ENCODE data around the gene NETO1. TPM values are rescaled to one million over a fixed set of nuclear protein-coding genes. Genes with fewer than 3 reads are reported as not detected.

Gene NETO1
- total RNA-seq, 1 donor from 2014 or later: not detected

GRCh38 chr18:72752220-72752619, 115.6 kb downstream of the NETO1 start:
- Histone ChIP-seq H3K9ac (ENCODE audit: low read depth in 1 of 3, low read length in 3 of 3) (no peak overlapping the region), H3K27me3 (ENCODE audit: control insufficient read depth in 3 of 3, insufficient read depth in 3 of 3, low read length in 3 of 3) (no peaks in the 10 kb centered on the region), H3K4me3 (ENCODE audit: low read length in 3 of 3) (no peak overlapping the region), H3K27ac (ENCODE audit: low read depth, low read length) (no peak overlapping the region), H3K4me1 (ENCODE audit: control insufficient read depth in 3 of 3, insufficient read depth in 3 of 3, low read length in 3 of 3) (no peaks in the 10 kb centered on the region), H3K9me3 (ENCODE audit: control insufficient read depth in 3 of 3, low read length in 3 of 3) (no peaks in the 10 kb centered on the region), H3K36me3 (ENCODE audit: control insufficient read depth in 3 of 3, insufficient read depth in 3 of 3, low read length in 3 of 3) (no peaks in the 10 kb centered on the region)

DNA sequence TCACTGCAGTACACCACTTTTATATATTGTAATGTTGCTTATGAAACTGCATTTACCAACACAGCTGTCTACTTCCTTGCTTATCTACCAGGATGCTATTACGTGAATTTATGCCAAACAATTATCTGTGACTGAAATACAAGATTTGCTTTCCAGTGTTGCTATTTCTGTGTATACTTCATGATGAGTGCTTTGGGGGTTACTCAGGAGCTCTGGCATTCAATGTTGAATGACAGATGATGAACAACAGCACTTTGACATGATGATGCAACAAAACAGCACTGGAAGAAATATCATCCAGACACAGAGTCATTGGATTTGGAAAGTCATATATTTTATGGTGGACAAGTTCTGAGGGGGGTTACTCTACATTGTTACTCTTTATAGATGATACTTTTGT, 125.8 kb downstream of the NETO1 start:
- Histone ChIP-seq H3K4me1 (ENCODE audit: control insufficient read depth in 3 of 3, insufficient read depth in 3 of 3, low read length in 3 of 3) (no peaks in the 10 kb centered on the region), H3K9me3 (ENCODE audit: control insufficient read depth in 3 of 3, low read length in 3 of 3) (no peaks in the 10 kb centered on the region), H3K4me3 (ENCODE audit: low read length in 3 of 3) (no peak overlapping the region), H3K36me3 (ENCODE audit: control insufficient read depth in 3 of 3, insufficient read depth in 3 of 3, low read length in 3 of 3) (no peaks in the 10 kb centered on the region), H3K27ac (ENCODE audit: low read depth, low read length) (no peak overlapping the region), H3K27me3 (ENCODE audit: control insufficient read depth in 3 of 3, insufficient read depth in 3 of 3, low read length in 3 of 3) (no peaks in the 10 kb centered on the region), H3K9ac (ENCODE audit: low read depth in 1 of 3, low read length in 3 of 3) (no peak overlapping the region)

- no peaks in the 10 kb centered on the region for H3K27me3 ChIP-seq (ENCODE audit: control insufficient read depth in 3 of 3, insufficient read depth in 3 of 3, low read length in 3 of 3)
- H3K27ac ChIP-seq (ENCODE audit: low read depth, low read length): no peak overlapping the region
- H3K4me1 ChIP-seq (ENCODE audit: control insufficient read depth in 3 of 3, insufficient read depth in 3 of 3, low read length in 3 of 3): no peaks in the 10 kb centered on the region
- no peaks in the 10 kb centered on the region for H3K9me3 ChIP-seq (ENCODE audit: control insufficient read depth in 3 of 3, low read length in 3 of 3)
- H3K36me3 ChIP-seq (ENCODE audit: control insufficient read depth in 3 of 3, insufficient read depth in 3 of 3, low read length in 3 of 3): no peaks in the 10 kb centered on the region
- no peak overlapping the region for H3K9ac ChIP-seq (ENCODE audit: low read depth in 1 of 3, low read length in 3 of 3)
- H3K4me3 ChIP-seq (ENCODE audit: low read length in 3 of 3): no peak overlapping the region
These were observed 129.7 kb downstream of the NETO1 start for GRCh38 chr18:72738136-72738535.

- Histone ChIP-seq H3K4me3 (ENCODE audit: low read length in 3 of 3) (no peak overlapping the region), H3K36me3 (ENCODE audit: control insufficient read depth in 3 of 3, insufficient read depth in 3 of 3, low read length in 3 of 3) (no peaks in the 10 kb centered on the region), H3K9me3 (ENCODE audit: control insufficient read depth in 3 of 3, low read length in 3 of 3) (no peaks in the 10 kb centered on the region), H3K27ac (ENCODE audit: low read depth, low read length) (no peak overlapping the region), H3K27me3 (ENCODE audit: control insufficient read depth in 3 of 3, insufficient read depth in 3 of 3, low read length in 3 of 3) (no peaks in the 10 kb centered on the region), H3K9ac (ENCODE audit: low read depth in 1 of 3, low read length in 3 of 3) (no peak overlapping the region), H3K4me1 (ENCODE audit: control insufficient read depth in 3 of 3, insufficient read depth in 3 of 3, low read length in 3 of 3) (no peaks in the 10 kb centered on the region)
These were observed 140.0 kb downstream of the NETO1 start for GRCh38 chr18:72727776-72728175.

DNA sequence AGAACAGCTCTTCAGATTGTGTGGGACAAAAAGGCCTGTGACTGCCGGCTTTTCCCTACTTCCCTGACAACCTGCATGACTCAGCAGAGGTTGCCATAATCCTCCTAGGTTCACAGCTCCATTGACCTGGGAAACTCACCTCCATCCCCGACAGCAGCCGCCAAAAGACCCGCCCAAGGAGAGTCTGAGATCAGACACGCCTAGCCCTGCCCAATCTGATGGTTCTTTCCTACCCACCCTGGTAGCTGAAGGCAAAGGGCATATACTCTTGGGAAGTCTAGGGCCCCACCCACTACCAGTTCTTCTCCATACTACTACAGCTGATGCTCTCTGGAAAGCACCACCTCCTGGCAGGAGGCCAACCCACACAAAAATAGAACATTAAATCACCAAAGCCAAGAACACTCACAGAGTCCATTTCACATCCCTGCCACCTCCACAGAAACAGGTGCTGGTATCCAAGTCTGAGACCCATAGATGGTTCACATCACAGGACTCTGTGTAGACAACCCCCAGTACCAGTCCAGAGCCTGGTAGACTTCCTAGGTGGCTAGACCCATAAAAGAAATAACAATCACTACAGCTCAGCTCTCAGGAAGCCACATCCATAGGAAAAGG, 140.6 kb downstream of the NETO1 start:
- Histone ChIP-seq H3K4me1 (ENCODE audit: control insufficient read depth in 3 of 3, insufficient read depth in 3 of 3, low read length in 3 of 3) (no peaks in the 10 kb centered on the region), H3K9ac (ENCODE audit: low read depth in 1 of 3, low read length in 3 of 3) (no peak overlapping the region), H3K9me3 (ENCODE audit: control insufficient read depth in 3 of 3, low read length in 3 of 3) (no peaks in the 10 kb centered on the region), H3K36me3 (ENCODE audit: control insufficient read depth in 3 of 3, insufficient read depth in 3 of 3, low read length in 3 of 3) (no peaks in the 10 kb centered on the region), H3K4me3 (ENCODE audit: low read length in 3 of 3) (no peak overlapping the region), H3K27ac (ENCODE audit: low read depth, low read length) (no peak overlapping the region), H3K27me3 (ENCODE audit: control insufficient read depth in 3 of 3, insufficient read depth in 3 of 3, low read length in 3 of 3) (no peaks in the 10 kb centered on the region)

DNA sequence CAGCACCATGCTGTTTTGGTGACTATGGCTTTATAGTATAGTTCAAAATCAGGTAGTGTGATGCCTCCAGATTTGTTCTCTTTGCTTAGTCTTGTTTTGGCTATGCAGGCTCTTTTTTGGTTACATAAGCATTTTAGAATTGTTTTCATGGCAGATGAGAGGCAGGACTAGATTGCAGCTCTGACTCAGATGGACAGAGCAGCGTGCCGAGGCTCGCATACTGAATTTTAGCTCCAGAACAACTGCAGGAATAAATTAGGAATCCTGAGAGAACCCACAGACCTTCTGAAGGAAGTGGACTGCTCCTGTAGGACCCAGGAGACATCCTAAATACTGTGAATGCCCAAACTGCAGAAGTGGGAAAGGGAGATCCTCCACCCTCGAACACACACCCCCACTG, 141.6 kb downstream of the NETO1 start:
- Histone ChIP-seq H3K4me3 (ENCODE audit: low read length in 3 of 3) (no peak overlapping the region), H3K36me3 (ENCODE audit: control insufficient read depth in 3 of 3, insufficient read depth in 3 of 3, low read length in 3 of 3) (no peaks in the 10 kb centered on the region), H3K9me3 (ENCODE audit: control insufficient read depth in 3 of 3, low read length in 3 of 3) (no peaks in the 10 kb centered on the region), H3K27me3 (ENCODE audit: control insufficient read depth in 3 of 3, insufficient read depth in 3 of 3, low read length in 3 of 3) (no peaks in the 10 kb centered on the region), H3K27ac (ENCODE audit: low read depth, low read length) (no peak overlapping the region), H3K9ac (ENCODE audit: low read depth in 1 of 3, low read length in 3 of 3) (no peak overlapping the region), H3K4me1 (ENCODE audit: control insufficient read depth in 3 of 3, insufficient read depth in 3 of 3, low read length in 3 of 3) (no peaks in the 10 kb centered on the region)

DNA sequence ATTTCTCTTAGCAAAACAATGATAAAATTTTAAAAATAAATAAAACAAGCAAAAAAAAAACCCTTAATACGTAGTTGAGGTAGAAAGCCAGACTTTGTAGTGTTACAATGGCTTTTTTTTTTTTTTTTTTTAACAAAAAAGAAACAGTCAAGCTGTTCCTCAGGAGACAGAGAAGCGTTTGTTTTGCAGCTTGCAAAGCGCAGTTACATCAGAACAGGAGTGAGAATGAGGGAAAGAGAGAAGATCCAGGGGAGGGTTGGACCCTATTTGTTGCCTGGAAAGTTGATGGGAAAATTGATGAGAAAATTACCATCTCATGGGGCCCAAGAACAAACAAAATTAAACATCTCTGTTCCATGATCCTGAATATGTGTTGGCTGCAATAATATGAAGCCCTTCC, 146.5 kb downstream of the NETO1 start:
- no peaks in the 10 kb centered on the region for H3K36me3 ChIP-seq (ENCODE audit: control insufficient read depth in 3 of 3, insufficient read depth in 3 of 3, low read length in 3 of 3)
- no peak overlapping the region for H3K27ac ChIP-seq (ENCODE audit: low read depth, low read length)
- no peaks in the 10 kb centered on the region for H3K27me3 ChIP-seq (ENCODE audit: control insufficient read depth in 3 of 3, insufficient read depth in 3 of 3, low read length in 3 of 3)
- no peak overlapping the region for H3K4me3 ChIP-seq (ENCODE audit: low read length in 3 of 3)
- H3K9me3 ChIP-seq (ENCODE audit: control insufficient read depth in 3 of 3, low read length in 3 of 3): no peaks in the 10 kb centered on the region
- H3K4me1 ChIP-seq (ENCODE audit: control insufficient read depth in 3 of 3, insufficient read depth in 3 of 3, low read length in 3 of 3): no peaks in the 10 kb centered on the region
- H3K9ac ChIP-seq (ENCODE audit: low read depth in 1 of 3, low read length in 3 of 3): no peak overlapping the region

DNA sequence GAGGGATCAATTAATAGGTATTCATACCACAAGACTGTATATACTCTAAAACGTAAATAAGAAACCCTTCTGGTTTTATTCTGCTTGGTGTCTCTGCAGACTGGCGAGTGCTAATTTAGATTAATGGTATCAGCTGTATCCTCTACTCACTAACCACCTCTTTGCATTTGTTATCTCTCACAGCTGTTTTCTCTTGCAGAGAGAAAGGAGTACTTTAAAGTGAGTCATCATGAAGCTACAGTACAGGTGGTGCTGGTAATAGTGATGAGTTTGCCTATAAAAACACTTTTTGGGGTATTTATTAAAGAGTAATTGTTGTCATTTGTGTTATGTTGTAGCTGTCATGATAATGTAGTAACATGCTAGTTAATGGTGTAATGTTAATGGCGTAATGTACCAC, 147.7 kb downstream of the NETO1 start:
- no peak overlapping the region for H3K4me3 ChIP-seq (ENCODE audit: low read length in 3 of 3)
- H3K4me1 ChIP-seq (ENCODE audit: control insufficient read depth in 3 of 3, insufficient read depth in 3 of 3, low read length in 3 of 3): no peaks in the 10 kb centered on the region
- H3K27me3 ChIP-seq (ENCODE audit: control insufficient read depth in 3 of 3, insufficient read depth in 3 of 3, low read length in 3 of 3): no peaks in the 10 kb centered on the region
- H3K27ac ChIP-seq (ENCODE audit: low read depth, low read length): no peak overlapping the region
- H3K9ac ChIP-seq (ENCODE audit: low read depth in 1 of 3, low read length in 3 of 3): no peak overlapping the region
- no peaks in the 10 kb centered on the region for H3K9me3 ChIP-seq (ENCODE audit: control insufficient read depth in 3 of 3, low read length in 3 of 3)
- no peaks in the 10 kb centered on the region for H3K36me3 ChIP-seq (ENCODE audit: control insufficient read depth in 3 of 3, insufficient read depth in 3 of 3, low read length in 3 of 3)

GRCh38 chr18:72704202-72704601, 163.6 kb downstream of the NETO1 start:
- H3K9me3 ChIP-seq (ENCODE audit: control insufficient read depth in 3 of 3, low read length in 3 of 3): no peaks in the 10 kb centered on the region
- no peak overlapping the region for H3K27ac ChIP-seq (ENCODE audit: low read depth, low read length)
- no peaks in the 10 kb centered on the region for H3K36me3 ChIP-seq (ENCODE audit: control insufficient read depth in 3 of 3, insufficient read depth in 3 of 3, low read length in 3 of 3)
- H3K27me3 ChIP-seq (ENCODE audit: control insufficient read depth in 3 of 3, insufficient read depth in 3 of 3, low read length in 3 of 3): no peaks in the 10 kb centered on the region
- H3K9ac ChIP-seq (ENCODE audit: low read depth in 1 of 3, low read length in 3 of 3): no peak overlapping the region
- no peaks in the 10 kb centered on the region for H3K4me1 ChIP-seq (ENCODE audit: control insufficient read depth in 3 of 3, insufficient read depth in 3 of 3, low read length in 3 of 3)
- no peak overlapping the region for H3K4me3 ChIP-seq (ENCODE audit: low read length in 3 of 3)

DNA sequence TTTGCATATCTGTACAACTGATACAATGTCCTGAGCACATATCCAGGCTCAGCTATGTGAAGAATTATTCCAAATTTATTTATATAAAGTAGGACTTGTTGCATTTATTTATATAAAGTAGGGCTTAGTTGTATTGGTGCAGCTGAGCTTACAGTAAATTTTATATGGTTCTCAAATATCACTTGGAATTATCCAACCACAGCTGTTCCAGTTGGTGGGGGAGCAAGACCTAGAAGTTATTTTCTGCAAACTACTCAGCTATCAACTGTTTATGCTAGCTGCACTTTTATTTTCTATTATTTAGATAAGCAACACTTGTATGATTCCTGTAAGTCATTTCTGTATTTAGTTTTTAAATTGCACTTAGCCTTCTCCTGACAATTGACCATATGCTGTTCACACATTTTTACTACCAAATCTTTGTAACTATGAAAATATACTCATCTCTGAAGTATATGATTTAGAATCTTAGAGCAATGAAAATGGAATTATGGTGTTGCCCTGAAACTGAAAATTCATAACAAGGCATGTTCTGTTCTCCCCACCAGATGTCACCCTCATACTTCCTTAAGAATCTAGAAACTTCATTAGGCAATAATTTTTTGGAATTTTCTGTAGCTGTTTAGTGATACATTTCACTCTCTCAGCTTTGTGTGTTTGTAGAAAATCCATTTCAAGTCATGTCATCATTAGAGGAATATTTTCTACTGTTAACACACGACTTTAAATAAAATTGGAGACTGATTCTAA, 166.7 kb downstream of the NETO1 start:
- Histone ChIP-seq H3K27me3 (ENCODE audit: control insufficient read depth in 3 of 3, insufficient read depth in 3 of 3, low read length in 3 of 3) (no peaks in the 10 kb centered on the region), H3K9me3 (ENCODE audit: control insufficient read depth in 3 of 3, low read length in 3 of 3) (no peaks in the 10 kb centered on the region), H3K4me3 (ENCODE audit: low read length in 3 of 3) (no peak overlapping the region), H3K27ac (ENCODE audit: low read depth, low read length) (no peak overlapping the region), H3K36me3 (ENCODE audit: control insufficient read depth in 3 of 3, insufficient read depth in 3 of 3, low read length in 3 of 3) (no peaks in the 10 kb centered on the region), H3K4me1 (ENCODE audit: control insufficient read depth in 3 of 3, insufficient read depth in 3 of 3, low read length in 3 of 3) (no peaks in the 10 kb centered on the region), H3K9ac (ENCODE audit: low read depth in 1 of 3, low read length in 3 of 3) (no peak overlapping the region)
